Left forelimb (tissue), 1 donor: ENCODE measurements around the gene ZFHX3.

Experiments used
- DNase-seq: peaks from one replicate; pipeline ENCODE4 v3.0.0-alpha.2; 2018; ENCODE audit warnings: low spot score

Gene ZFHX3

GRCh38 chr16:72740347-72740746 lies 307.6 kb downstream of the ZFHX3 start:
- DNase-seq: no peak

GRCh38 chr16:72739577-72739976 lies 308.4 kb downstream of the ZFHX3 start:
- DNase-seq: no peak

- DNase-seq: no peak
Measured at GRCh38 chr16:72736074-72736473, 311.9 kb downstream of the ZFHX3 start.
